SK-N-SH treated with all-trans-retinoic acid at 6 μM for 48 hours (cell line): ENCODE measurements around the gene QSOX1.

ENCODE experiments used
- ATAC-seq: fragments of 200-7000 bp; cut with Tn5 transposase; 3 replicates; pipeline ENCODE4 v1.9.1; 2020; ENCODE audit warnings: mild to moderate bottlenecking, moderate library complexity
- ARNTL ChIP-seq: fragments of 450-650 bp; formaldehyde crosslinking; IDR thresholded peaks from 2 replicates; pipeline ENCODE4 v1.5.0; 2020; ENCODE audit warnings: low read depth, mild to moderate bottlenecking, moderate library complexity, borderline replicate concordance
- BACH2 ChIP-seq: fragments of 250-450 bp; sonication (Bioruptor Pico); IDR thresholded peaks from 2 replicates; pipeline ENCODE4 v1.9.0; 2021; ENCODE audit warnings: mild to moderate bottlenecking, borderline replicate concordance
- CREB5 ChIP-seq: fragments of 250-450 bp; sonication (Bioruptor Pico); IDR thresholded peaks from 2 replicates; pipeline ENCODE4 v1.5.1; 2020; ENCODE audit warnings: low read depth, mild to moderate bottlenecking, moderate library complexity
- CSDC2 ChIP-seq: fragments of 250-450 bp; sonication (Bioruptor Pico); IDR thresholded peaks from 2 replicates; pipeline ENCODE4 v1.5.0; 2020; ENCODE audit warnings: mild to moderate bottlenecking, moderate library complexity
- CSRNP3 ChIP-seq: fragments of 250-450 bp; sonication (Bioruptor Pico); IDR thresholded peaks from 2 replicates; pipeline ENCODE4 v1.5.1; 2021; ENCODE audit warnings: mild to moderate bottlenecking, moderate library complexity
- ESRRG ChIP-seq: fragments of 250-450 bp; sonication (Bioruptor Pico); IDR thresholded peaks from 2 replicates; pipeline ENCODE4 v1.6.1; 2021; ENCODE audit warnings: mild to moderate bottlenecking
- GLIS3 ChIP-seq: fragments of 250-450 bp; sonication (Bioruptor Pico); IDR thresholded peaks from 2 replicates; pipeline ENCODE4 v1.5.0; 2020; ENCODE audit warnings: mild to moderate bottlenecking, moderate library complexity
- ISL1 ChIP-seq: fragments of 250-450 bp; sonication (Bioruptor Pico); IDR thresholded peaks from 2 replicates; pipeline ENCODE4 v2.1.2; 2022; ENCODE audit warnings: mild to moderate bottlenecking, moderate library complexity
- OSR1 ChIP-seq: fragments of 250-450 bp; sonication (Bioruptor Pico); IDR thresholded peaks from 2 replicates; pipeline ENCODE4 v1.8.0; 2022; ENCODE audit warnings: moderate library complexity, mild to moderate bottlenecking, inconsistent platforms
- PATZ1 ChIP-seq: fragments of 250-450 bp; sonication (Bioruptor Pico); IDR thresholded peaks from 2 replicates; pipeline ENCODE4 v1.8.0; 2020; ENCODE audit warnings: mild to moderate bottlenecking, moderate library complexity, borderline replicate concordance
- POU6F1 ChIP-seq: fragments of 250-450 bp; sonication (Bioruptor Pico); IDR thresholded peaks from 2 replicates; pipeline ENCODE4 v1.8.0; 2021; ENCODE audit warnings: low read depth, mild to moderate bottlenecking, moderate library complexity, borderline replicate concordance
- PPARA ChIP-seq: fragments of 250-450 bp; sonication (Bioruptor Pico); IDR thresholded peaks from 2 replicates; pipeline ENCODE4 v1.5.0; 2020; ENCODE audit warnings: mild to moderate bottlenecking, borderline replicate concordance
- RARB ChIP-seq: fragments of 250-450 bp; sonication (Bioruptor Pico); IDR thresholded peaks from 2 replicates; pipeline ENCODE4 v1.8.0; 2021; ENCODE audit warnings: mild to moderate bottlenecking, moderate library complexity
- SNAI2 ChIP-seq: fragments of 250-450 bp; sonication (Bioruptor Pico); IDR thresholded peaks from 2 replicates; pipeline ENCODE4 v1.5.0; 2020; ENCODE audit warnings: mild to moderate bottlenecking, moderate library complexity
- TCF4 ChIP-seq: fragments of 250-450 bp; sonication (Bioruptor Pico); IDR thresholded peaks from 2 replicates; pipeline ENCODE4 v1.8.0; 2021; ENCODE audit warnings: mild to moderate bottlenecking, moderate library complexity, borderline replicate concordance
- TSHZ2 ChIP-seq: fragments of 250-450 bp; sonication (Bioruptor Pico); IDR thresholded peaks from 2 replicates; pipeline ENCODE4 v1.5.0; 2020; ENCODE audit warnings: mild to moderate bottlenecking, moderate library complexity
- ZC3H10 ChIP-seq: fragments of 250-450 bp; sonication (Bioruptor Pico); IDR thresholded peaks from 2 replicates; pipeline ENCODE4 v1.5.1; 2021; ENCODE audit warnings: mild to moderate bottlenecking, moderate library complexity
- ZFP30 ChIP-seq: fragments of 450-650 bp; formaldehyde crosslinking; IDR thresholded peaks from 2 replicates; pipeline ENCODE4 v1.5.0; 2022; ENCODE audit warnings: mild to moderate bottlenecking, moderate library complexity
- ZNF565 ChIP-seq: fragments of 450-650 bp; formaldehyde crosslinking; conservative IDR thresholded peaks from 2 replicates; pipeline ENCODE4 v1.5.0; 2020; ENCODE audit warnings: low read depth, mild to moderate bottlenecking, moderate library complexity
- ZNF70 ChIP-seq: fragments of 450-650 bp; formaldehyde crosslinking; IDR thresholded peaks from 2 replicates; pipeline ENCODE4 v1.5.0; 2020; ENCODE audit warnings: mild to moderate bottlenecking, moderate library complexity
- ZNF8 ChIP-seq: fragments of 450-650 bp; formaldehyde crosslinking; IDR thresholded peaks from 2 replicates; pipeline ENCODE4 v1.5.0; 2020; ENCODE audit warnings: mild to moderate bottlenecking, moderate library complexity

The QSOX1 gene

GRCh38 chr1:180211156-180211859 is 56.6 kb downstream of the QSOX1 start:
- no peak for ATAC-seq
- TF ChIP-seq OSR1 (CRISPR knock-in tag) (no peak), RARB (CRISPR knock-in tag) (no peak), CSRNP3 (CRISPR knock-in tag) (no peak), ESRRG (CRISPR knock-in tag) (no peak), GLIS3 (CRISPR knock-in tag) (no peak), ISL1 (CRISPR knock-in tag) (no peak), PPARA (CRISPR knock-in tag) (no peak), POU6F1 (CRISPR knock-in tag) (no peak), SNAI2 (CRISPR knock-in tag) (no peak), TCF4 (CRISPR knock-in tag) (no peak), BACH2 (no peak), ARNTL (no peak), CSDC2 (CRISPR knock-in tag) (no peak), ZC3H10 (CRISPR knock-in tag) (no peak)

- no peak for ATAC-seq
- TF ChIP-seq PATZ1 (no peak), ISL1 (CRISPR knock-in tag) (no peak), TCF4 (CRISPR knock-in tag) (no peak), ZFP30 (CRISPR knock-in tag) (no peak), ZNF565 (CRISPR knock-in tag) (no peak), ZNF70 (CRISPR knock-in tag) (no peak), CREB5 (no peak), ESRRG (CRISPR knock-in tag) (no peak), OSR1 (CRISPR knock-in tag) (no peak), GLIS3 (CRISPR knock-in tag) (no peak), CSRNP3 (CRISPR knock-in tag) (no peak), SNAI2 (CRISPR knock-in tag) (no peak), POU6F1 (CRISPR knock-in tag) (no peak), TSHZ2 (CRISPR knock-in tag) (no peak), RARB (CRISPR knock-in tag) (no peak), PPARA (CRISPR knock-in tag) (no peak), BACH2 (no peak), ZNF8 (CRISPR knock-in tag) (no peak), CSDC2 (CRISPR knock-in tag) (no peak)
These were observed 57.2 kb downstream of the QSOX1 start for GRCh38 chr1:180211860-180212229.
